LNCaP clone FGC (cell line): ENCODE data around the gene VPS26A.

Experiments
- DNase-seq: peaks from one replicate; pipeline ENCODE4 v3.0.0-alpha.2; 2011; ENCODE audit warnings: low read depth
- H3K4me3 ChIP-seq: 2 replicates; pipeline ENCODE4 v1.5.1; 2011; ENCODE audit warnings: mild to moderate bottlenecking, low read depth, low read length, control low read depth
- CTCF ChIP-seq: IDR thresholded peaks from 2 replicates; pipeline ENCODE4 v1.5.1; 2012; ENCODE audit warnings: mild to moderate bottlenecking; ENCODE audit not compliant: control insufficient read depth, insufficient read depth; ENCODE audit errors: extremely low read depth

The VPS26A gene

GRCh38 chr10:69123747-69124562, at the start of gene VPS26A:
Gene VPS26A (plus strand): TSS chr10:69124178. CDS start chr10:69124278, 100 bp downstream.
- peak within 1 kb of the TSS; percentile 76 for H3K4me3 ChIP-seq
- TF ChIP-seq CTCF, result 0 out of 2 replicates have a peak, but pooled peaks have one; percentile 14
- peak; percentile 88 for DNase-seq

GRCh38 chr10:69074532-69074931, 49.4 kb upstream of the VPS26A start:
- no peak overlapping the region for H3K4me3 ChIP-seq
- TF ChIP-seq CTCF, result no peak
- DNase-seq, result no peak

- no peak for DNase-seq
- no peak for TF ChIP-seq CTCF
- H3K4me3 ChIP-seq, result no peak overlapping the region
These were observed 48.5 kb upstream of the VPS26A start for GRCh38 chr10:69075431-69075830.

GRCh38 chr10:69078311-69078710, 45.7 kb upstream of the VPS26A start:
- no peak overlapping the region for H3K4me3 ChIP-seq
- no peak for DNase-seq
- no peak for TF ChIP-seq CTCF

GRCh38 chr10:69080226-69080625, 43.8 kb upstream of the VPS26A start:
- DNase-seq, result no peak
- no peak overlapping the region for H3K4me3 ChIP-seq
- no peak for TF ChIP-seq CTCF

GRCh38 chr10:69086001-69086509, 37.9 kb upstream of the VPS26A start:
- TF ChIP-seq CTCF, result no peak
- no peak overlapping the region for H3K4me3 ChIP-seq
- no peak for DNase-seq
